Measurements from ENCODE around the gene TPD52L2.
"Not testable (repeated sequence)": the region's sequence is repeated elsewhere in the genome, so short reads cannot be mapped to it uniquely, and the experiment has no call there.

TPD52L2 gene

DNA sequence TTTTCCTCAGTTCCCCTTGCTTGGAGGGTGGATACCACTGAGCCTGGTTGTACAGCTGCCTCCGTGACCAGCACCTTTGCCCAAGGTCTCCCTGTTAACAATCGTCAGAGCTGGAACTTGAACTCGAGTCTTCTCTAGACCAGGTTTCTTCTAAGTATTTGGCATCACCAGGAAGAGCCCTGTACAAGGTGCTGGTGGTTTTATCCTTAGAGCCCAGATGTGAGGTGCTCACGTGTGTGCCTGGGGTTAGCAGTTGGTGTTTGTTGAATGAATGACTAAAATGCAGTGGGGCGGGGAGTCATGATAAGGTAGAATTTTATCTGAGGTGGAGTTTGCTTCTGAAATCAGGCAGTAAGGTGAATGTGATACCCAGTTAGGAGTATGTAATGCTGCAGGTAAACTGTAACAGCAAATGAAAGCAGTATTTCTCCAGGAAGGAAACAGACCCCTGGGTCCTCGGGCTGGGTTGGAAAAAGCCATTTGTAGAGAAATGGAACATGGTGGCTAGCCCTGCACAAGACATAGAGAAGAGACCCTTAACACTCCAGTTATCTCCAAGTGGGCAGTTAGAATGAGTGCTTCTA, 33.0 kb downstream of the TPD52L2 start:
- no peak for DNase-seq

DNA sequence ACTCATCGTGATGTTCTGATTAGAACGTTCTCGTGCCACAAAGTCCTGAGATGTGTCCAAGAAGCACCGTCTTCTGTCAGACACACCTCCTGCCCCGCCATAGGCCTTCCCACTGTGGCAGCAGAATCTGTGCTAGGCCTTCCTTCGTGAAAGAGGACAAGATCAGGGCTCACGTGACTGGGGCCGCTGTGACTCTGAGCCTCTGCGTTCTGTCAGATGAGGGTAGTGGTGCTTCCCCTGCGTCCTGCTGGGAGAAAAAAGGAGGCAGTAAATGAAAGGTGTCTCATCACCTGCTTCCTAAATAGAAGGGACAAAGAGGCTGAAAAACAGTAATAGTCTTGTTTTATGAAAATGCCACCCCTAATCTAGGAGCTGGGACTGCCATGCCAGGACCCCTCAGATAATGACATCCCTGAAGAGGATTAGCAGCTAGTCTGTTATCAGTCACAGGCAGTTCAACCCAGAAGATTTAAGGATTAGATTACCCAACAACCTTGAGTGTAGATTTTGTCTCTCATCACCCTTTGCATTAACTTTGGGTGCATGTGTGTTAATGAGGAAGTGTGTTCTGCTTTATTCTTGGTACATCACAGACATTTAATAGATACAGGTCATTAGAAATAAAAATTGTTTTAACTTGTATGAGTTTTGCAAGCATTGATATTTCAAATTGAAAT, 34.0 kb downstream of the TPD52L2 start:
- DNase-seq, result no peak

DNA sequence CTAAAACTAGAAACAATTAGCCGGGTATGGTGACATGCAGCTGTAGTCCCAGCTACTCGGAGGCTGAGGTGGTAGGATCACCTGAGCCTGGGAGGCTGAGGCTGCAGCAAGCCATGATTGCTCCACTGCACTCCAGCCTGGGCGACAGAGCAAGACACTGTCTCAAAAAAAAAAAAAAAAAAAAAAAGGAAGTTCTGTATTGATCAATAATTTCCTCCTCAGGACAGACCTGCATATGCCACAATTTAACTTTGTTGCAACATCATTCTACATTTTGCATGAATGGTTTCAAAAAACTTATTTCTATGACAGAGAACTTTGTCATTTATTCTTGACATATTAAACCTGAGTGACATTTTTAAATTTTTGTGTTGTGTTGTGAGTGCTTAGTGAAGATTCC, 35.3 kb downstream of the TPD52L2 start:
- DNase-seq, result no peak

DNA sequence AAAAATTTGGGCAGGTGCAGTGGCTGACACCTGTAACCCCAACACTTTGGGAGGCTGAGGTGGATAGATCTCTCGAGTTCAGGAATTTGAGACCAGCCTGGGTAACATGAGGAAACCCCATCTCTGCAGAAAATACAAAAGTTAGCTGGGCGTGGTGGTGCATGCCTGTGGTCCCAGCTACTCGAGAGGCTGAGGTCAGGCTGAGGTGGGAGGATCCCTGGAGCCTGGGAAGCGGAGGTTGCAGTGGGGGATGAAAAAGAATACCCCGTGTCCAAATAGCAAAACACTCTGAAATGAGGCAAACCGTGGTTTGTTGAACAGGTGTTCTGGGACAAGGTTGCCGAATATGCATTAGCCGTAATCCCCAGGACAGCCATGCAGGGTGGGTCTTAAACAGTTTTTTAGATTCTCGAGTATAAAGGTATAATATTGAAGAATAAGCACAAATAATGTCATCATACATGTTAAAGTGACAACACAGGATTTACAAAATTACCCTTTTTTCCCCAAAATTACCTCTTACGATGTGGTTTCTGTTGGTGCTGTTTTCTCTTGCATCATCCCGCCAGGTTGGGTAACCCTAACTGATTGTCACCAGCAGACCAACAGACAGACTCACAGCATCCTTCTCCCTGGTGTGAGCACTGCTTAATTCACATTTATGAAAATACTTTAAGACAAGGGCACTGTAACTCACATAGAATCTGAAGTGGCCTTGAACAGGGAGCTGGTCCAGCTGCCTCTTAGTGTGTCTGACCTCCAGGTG, 38.9 kb downstream of the TPD52L2 start:
- DNase-seq, result no peak

DNA sequence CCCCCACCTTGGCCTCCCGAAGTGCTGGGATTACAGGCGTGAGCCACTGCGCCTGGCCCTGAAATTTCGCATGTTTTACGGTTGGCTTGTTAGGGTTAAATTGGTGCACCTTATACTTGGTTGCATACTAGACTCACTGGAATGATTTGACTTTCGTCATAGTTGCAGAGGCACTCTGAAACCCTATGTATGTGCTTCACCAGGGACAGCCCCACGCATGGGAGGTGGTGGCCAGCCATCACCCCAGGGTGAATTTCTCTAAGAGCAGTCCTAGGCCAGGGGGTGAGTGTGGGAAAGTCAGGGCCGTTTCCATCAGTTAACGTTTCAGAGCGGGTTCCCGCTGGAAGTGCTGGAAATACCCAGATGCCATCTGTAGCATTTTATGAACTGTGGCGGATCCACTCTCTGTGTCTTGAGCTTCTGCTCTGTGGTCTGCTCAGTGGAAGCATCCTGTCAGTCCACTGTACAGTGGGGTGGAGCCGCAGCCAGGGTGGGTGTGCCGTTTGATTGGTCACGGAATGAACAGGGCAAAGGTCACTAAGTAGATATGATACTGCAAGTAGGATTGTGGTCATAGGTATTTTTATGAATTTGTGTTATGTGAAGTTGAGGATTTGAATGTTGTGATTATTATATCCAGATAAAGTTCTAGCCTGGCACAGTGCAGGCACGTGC, 43.1 kb downstream of the TPD52L2 start:
- no peak for DNase-seq

DNA sequence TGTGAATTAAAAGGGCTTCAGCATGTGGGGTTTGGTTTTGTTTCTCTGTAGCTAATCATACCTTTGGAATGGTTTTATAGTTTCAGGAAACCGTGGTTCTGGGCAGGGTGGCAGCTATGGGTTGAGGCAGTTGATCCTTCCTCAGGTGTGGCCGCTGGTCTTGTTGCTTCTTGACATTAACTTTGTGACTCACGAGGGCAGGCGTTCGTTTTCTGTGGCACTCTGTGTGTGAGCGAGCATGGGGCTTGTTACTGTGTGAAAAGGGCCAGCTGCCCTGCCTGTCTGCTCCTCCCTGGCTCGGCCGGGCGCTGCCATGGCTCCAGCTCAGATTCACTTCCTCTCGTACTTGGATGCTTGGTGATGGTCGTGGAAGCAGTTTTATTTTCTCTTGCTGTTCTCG, 46.1 kb downstream of the TPD52L2 start:
- no peak for DNase-seq

DNA sequence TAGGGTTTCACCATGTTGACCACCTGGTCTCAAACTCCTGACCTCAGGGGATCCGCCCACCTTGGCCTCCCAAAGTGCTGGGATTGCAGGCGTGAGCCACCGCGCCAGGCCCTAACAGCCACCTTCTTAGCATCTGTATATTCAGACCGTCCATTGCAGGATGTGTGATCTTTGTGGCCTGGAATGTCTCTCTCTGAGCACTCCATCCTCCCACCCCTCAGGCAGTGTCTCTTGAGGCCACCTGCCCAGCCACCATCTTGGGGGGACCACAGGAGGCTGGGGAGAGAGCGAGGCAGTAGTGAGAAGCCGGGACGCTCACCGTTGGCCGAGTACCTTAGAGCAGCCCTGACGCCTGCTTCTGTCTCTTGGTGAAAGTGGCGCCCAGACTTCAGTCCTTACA, 48.7 kb downstream of the TPD52L2 start:
- DNase-seq, result no peak

DNA sequence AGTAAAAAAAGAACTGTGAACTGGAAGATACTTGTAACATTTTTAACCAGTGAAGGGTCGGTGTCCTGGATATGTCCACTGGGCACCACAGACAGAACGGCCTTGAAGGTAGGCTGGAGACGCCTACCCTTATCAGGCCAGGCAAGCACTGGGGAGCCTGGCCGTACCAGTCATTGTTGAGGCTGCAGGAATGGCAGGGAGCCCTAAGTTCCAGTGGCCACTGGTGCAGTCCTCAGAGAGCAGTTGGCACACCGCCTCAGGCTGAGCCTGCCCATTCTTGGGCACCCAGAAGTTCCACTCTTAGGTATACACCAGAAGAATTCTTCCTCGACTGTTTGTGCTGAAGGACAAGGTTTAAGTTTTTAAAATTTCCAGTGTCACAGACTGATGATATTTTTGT, 50.4 kb downstream of the TPD52L2 start:
- DNase-seq, result no peak

DNA sequence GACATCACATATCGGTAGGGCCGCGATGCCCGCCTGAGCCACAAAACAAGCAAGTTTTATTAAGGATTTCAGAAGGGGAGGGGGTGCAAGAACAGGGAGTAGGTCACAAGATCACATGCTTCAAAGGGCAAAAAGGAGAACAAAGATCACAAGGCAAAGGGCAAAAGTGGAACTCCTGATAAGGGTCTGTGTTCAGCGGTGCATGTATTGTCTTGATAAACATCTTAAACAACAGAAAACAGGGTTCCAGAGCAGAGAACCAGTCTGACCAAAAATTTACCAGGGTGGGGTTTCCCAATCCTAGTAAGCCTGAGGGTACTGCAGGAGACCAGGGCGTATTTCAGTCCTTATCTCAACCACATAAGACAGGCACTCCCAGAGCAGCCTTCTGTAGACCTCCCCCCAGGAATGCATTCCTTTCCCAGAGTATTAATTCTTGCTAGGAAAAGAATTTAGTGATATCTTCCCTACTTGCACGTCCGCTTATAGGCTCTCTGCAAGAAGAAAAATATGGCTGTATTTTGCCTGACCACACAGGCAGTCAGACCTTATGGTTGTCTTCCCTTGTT, 51.4 kb downstream of the TPD52L2 start:
- not testable (repeated sequence) for DNase-seq

DNA sequence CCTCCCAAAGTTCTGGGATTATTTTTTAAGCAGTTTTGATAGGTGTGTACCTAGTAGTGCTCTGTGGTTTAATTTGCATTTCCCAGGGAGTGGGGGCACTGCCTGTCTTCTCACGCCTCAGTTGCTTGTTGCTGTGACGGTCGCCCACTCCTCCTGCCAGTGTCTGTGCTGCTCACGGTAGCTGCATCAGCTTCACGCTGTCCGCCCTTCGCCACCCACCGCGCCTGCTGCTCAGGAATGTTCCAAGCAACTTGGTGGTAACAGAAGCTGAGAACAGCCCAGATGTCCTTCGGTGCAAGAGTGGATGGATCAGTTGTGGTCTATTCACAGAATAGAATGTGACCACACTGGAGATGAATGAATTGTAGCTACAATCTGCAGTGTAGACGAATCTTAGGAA, 52.7 kb downstream of the TPD52L2 start:
- no peak for DNase-seq

DNA sequence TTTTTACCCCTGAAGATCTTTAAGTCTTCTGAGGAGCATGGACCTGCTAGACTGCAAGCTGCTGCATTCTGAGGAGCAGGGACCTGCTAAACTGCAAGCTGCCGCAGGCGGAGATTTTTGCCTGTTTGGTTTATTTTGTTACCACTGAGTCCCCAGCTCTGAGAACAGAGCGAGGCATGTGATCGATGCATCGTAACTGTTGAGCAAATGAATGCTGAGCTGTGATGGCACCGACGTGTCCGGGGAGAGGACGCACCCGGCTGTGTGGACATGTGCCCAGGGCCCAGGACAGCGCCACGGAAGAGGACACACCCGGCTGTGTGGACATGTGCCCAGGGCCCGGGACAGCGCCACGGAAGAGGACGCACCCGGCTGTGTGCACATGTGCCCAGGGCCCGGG, 54.1 kb downstream of the TPD52L2 start:
- no peak for DNase-seq

DNA sequence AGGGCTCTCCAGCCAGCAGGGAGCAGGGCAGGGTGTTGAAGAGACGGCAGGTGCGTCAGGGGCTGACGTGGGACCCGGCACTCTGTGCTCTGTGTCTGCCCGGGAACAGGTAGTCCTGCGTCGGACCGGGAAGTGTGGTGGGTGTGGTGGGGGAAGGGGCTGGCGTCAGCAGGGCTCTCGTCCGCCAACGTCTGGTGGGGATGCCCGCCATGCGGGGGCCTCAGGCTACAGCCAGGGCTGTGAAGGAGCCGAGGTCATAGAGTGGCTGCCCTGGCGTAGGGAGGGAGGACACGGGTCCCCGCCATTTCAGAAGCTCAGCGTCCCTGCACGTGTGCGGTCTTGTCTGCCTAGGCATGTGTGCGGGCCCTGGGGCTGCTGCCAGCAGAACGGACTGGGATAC, 55.2 kb downstream of the TPD52L2 start:
- DNase-seq, result no peak

DNA sequence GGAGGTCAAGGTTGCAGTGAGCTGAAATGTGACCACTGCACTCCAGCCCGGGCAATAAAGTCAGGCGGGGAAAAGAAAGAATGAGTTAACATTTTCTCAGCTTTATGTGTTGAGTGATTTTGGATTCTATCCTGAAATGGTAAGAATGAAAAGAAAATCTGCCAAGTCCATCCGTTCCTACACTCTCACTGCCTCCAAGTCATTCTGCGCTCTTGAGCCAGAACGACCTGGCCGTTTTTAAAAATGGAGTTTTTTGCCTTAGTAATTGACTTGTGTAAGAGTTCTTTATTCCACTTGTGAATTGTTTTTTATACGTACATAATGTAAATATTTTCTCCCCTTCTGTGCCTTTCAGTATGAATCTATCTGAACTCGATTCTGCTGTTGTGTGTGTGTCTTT, 58.6 kb downstream of the TPD52L2 start:
- DNase-seq, result no peak

DNA sequence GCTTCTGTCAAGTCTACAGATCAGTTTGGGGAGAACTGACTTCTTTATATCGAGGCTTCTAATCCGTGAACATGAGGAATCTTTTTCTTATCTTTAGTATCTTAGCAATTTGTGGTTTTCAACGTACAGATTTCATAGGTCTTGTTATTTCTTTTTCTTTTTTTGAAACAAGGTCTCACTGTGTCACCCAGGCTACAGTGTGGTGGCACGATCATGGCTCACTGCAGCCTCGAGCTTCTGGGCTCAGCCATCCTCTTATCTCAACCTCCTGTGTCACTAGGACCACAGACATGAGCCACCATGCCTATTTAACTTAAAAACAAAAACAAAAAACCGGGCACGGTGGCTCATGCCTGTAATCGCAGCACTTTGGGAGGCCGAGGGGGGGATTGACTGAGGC, 59.2 kb downstream of the TPD52L2 start:
- no peak for DNase-seq

DNA sequence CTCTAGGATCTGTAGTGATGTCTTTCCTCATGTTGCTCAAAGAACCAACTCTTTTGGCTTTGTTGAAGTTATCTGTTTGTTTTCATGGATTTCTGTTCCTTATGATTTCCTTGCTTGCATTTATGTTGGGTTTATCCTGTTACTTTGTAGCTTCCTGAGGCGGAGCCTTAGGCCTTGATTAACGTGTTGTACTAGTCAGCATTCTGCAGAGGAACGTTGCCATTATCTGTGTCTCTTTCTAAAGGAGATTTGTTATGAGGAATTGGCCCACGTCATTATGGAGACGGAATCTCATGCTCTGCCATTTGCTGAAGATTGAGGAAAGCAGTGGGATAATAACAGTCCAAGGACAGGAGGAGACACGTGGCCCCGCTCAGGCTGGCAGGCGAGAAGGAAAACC, 61.2 kb downstream of the TPD52L2 start:
- no peak for DNase-seq

DNA sequence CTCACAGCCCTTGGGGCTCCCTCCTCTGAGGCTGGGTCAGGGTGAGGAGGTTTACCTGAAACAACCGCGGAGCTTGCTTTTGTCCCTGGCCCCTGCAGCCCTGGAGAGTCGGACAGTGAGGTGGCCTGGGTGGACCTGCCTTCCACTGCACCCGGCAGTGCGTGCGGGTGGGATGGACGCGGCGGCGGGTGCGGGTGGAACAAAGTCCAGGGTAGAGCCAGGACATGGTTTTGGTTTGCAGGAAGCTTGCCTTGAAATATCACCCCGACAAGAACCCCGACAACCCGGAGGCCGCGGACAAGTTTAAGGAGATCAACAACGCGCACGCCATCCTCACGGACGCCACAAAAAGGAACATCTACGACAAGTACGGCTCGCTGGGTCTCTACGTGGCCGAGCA, 64.0 kb downstream of the TPD52L2 start:
- no peak for DNase-seq

DNA sequence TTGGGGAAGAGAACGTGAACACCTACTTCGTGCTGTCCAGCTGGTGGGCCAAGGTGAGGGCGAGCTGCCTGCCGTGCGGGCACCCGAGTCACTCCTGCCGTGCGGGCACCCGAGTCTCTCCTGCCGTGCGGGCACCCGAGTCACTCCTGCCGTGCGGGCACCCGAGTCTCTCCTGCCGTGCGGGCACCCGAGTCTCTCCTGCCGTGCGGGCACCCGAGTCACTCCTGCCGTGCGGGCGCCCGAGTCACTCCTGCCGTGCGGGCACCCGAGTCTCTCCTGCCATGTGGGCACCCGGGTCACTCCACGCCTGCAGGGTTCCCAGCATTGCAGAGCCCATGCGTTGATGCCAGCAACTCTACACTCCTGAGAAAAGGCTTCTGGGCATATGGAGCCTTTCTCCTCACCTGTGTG, 64.4 kb downstream of the TPD52L2 start:
- DNase-seq, result not testable (repeated sequence)

DNA sequence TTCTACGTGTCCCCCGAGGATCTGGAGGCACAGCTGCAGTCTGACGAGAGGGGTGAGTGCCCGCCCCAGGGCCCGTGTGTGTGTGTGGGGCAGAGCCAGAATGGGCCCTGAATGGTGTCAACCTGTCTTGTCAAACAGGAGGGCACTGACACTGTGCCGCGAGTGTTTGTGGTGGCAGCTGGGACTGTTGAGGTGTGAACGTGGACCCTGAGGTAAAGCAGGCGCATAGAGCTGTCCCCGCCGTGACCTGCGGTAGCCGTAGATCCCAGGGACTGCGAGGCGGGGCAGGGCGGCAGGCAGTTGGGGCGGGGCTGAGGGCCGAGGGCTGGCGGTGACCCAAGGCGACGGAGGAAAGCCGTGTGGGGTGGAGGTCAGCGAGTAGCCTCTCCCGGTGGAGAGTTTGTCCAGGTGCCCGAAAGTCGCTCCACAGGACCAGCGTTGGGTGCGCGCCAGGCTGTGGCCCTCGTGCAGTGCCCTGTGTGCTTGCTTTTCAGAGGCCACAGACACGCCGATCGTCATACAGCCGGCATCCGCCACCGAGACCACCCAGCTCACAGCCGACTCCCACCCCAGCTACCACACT, 66.0 kb downstream of the TPD52L2 start:
- DNase-seq, result no peak

DNA sequence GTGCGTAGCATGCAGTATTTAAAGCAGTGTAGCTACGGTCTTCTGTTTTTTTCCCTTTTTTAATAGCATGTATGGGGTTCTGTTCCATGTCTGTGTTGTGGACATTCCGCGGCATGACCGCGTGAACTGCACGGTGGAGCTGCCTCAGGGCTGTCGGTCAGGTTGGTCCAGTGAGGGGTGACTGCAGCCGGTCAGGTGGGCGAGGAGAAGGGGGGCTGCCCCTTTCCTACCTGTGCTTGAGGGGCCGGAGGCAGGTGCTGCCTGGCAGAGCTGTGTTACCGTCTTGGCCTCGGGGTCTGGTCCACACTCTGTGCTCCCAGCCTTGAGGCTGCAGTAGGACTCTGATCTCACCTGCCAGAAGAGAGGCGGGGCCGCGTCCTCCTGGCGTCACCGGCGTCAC, 66.7 kb downstream of the TPD52L2 start:
- no peak for DNase-seq

DNA sequence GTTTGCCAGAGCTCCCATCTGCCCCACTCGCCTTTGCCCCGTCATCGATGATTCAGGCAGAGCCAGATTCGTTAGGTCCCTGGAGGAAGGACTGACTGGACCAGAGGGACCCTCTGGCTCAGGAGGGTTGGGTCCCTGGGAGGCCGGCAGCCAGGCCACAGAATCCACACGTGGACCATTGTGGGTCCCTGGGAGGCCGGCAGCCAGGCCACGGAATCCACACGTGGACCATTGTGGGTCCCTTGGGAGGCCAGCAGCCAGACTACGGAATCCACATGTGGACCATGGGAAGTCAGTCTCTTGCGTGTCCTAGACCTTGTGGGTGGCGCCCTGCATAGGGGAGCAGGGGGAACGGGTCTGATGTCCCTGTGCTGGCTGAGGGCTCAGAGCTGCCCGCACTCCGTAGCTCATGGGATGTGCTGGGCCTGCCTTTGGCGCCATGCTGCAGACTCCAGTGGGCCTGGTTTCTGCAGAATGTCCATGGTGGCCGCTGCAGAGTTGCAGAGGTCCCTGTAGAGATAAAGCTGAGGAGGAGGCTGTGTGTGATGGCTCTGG, 67.6 kb downstream of the TPD52L2 start:
- DNase-seq, result no peak

DNA sequence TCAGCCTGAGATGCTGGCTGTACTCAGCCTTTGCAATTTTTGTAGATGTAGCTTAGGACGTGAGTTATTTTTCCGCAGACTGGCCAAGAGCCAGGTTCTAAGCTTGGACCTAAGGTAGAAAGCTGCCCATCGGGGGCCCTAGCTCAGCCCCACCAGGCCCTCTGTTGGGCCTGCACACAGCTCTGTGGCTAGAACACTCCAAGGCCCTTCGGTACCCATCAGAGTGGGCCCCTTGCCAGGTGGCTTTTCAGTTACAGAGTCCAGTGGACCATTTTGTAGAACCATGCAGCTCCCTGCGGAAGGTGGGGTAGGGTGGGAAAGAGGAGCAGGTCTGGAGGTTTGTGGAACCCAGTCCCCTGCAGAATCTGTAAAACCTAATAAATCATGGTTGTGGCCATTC, 68.6 kb downstream of the TPD52L2 start:
- DNase-seq, result no peak

DNA sequence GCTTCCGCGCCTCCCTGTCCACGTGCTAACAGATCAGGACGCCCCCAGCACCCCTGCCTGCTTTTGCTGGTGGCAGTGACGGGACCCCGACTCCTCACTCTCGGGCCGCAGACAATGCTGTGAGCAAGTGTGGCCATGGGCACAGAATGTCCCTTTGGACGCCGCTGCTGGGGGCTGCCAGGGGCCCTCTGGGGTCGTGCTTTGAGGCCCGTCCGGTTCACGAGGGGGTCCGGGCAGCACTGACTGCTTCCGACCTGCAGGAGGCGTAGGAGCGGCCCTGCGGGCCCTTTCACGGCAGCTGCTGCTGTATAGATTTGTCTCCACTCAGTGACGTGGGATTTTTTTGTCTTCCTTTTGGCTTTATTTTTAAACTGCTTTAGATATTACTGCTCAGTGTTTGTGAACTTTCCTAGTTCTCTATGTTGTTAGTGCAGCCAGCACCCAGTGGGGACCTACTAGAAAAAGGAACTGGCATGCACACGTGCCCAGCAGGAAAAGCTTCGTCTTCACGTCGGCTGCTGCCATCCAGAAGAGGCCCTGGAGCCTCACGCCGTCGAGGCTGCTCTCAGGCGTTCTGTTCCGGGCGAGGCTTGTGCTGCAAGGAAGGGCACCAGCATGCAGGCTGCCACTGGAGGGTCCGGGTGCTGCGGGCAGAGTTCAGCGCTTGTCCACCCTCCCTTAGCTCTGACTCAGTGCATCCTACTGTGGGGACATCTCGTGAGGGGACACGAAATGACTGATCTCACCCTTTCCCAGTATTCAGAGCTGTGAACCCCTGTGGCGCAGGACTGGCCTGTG, 69.4 kb downstream of the TPD52L2 start:
- no peak for DNase-seq

Measured in SHP77 (cell line).